Measurements from ENCODE around the gene MOG.

MOG gene

DNA sequence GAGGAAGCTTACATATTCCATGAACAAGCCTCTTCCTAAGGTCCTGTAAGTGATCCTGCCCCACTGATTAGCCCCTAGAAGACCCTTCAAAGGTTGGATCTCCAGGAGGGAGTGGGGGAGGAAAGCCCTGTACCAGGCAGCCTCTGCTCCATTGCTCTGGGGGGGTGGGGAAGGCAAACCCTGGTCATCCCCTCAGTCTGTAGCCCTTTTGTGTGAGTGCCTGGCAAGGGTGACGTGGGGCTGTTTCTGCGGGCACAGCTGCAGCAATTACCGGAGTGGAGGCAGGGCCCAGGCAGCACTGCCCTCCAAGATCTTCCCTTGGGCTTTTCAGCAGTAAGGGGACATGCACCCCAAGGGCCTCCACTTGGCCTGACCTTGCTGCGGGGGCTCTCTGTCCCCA, at the start of gene MOG:
Gene MOG, plus strand, starts transcription at position 295 of the 400 bp plus-strand sequence. CDS start 118 bp downstream, outside the sequence.
- Histone ChIP-seq H3K9ac (ENCODE audit: insufficient read length, low read depth) (no peak within 1 kb of the TSS), H3K4me3 (ENCODE audit: insufficient read length, low read depth) (no peak within 1 kb of the TSS), H3K9me3 (ENCODE audit: insufficient read depth, low read length) (no peaks in the 10 kb centered on the region), H3K27me3 (ENCODE audit: insufficient read depth, insufficient read length) (no peaks in the 10 kb centered on the region), H3K36me3 (ENCODE audit: insufficient read depth, insufficient read length, low read length) (no peaks in the 10 kb centered on the region), H3K4me1 (ENCODE audit: insufficient read depth, insufficient read length) (peaks cover 8% of the 10 kb centered on the region)
- no peak for TF ChIP-seq SUZ12 (IDR thresholded peaks at IDR 0.05; ENCODE audit: extremely low read depth, insufficient read depth, insufficient read length)
- no peak for TF ChIP-seq YY1 (IDR thresholded peaks at IDR 0.05; ENCODE audit: insufficient read depth, insufficient read length)
- TF ChIP-seq ZNF274 (IDR thresholded peaks at IDR 0.05; ENCODE audit: low read depth, low read length) = no peak
- DNase-seq (ENCODE audit: low read depth, low spot score) = no peak

DNA sequence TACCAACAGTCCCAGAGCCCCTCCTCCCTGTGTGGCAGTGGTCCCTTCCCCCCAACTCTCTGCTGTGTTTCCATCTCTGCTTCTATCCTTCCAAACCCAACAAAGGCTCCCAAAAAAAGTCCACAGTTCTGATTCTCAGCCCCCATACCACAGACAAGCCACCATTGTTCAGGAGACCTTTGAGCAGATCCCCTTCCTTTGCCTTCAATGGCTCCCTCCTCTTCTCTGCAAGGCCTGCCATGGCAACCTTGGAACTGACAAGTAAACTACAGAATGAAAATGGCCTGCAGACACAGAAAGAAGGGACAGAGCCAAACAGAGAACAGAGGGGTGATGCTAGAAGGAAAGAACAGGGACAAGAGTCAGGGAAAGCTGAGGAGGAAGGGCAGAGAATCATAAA, 48.8 kb upstream of the MOG start:
- Histone ChIP-seq H3K4me3 (ENCODE audit: insufficient read length, low read depth) (no peak overlapping the region), H3K36me3 (ENCODE audit: insufficient read depth, insufficient read length, low read length) (peaks cover 98% of the 10 kb centered on the region), H3K9me3 (ENCODE audit: insufficient read depth, low read length) (no peaks in the 10 kb centered on the region), H3K27me3 (ENCODE audit: insufficient read depth, insufficient read length) (no peaks in the 10 kb centered on the region), H3K9ac (ENCODE audit: insufficient read length, low read depth) (no peak overlapping the region), H3K4me1 (ENCODE audit: insufficient read depth, insufficient read length) (no peaks in the 10 kb centered on the region)
- TF ChIP-seq ZNF274 (IDR thresholded peaks at IDR 0.05; ENCODE audit: low read depth, low read length) = no peak
- no peak for TF ChIP-seq YY1 (IDR thresholded peaks at IDR 0.05; ENCODE audit: insufficient read depth, insufficient read length)
- no peak for TF ChIP-seq SUZ12 (IDR thresholded peaks at IDR 0.05; ENCODE audit: extremely low read depth, insufficient read depth, insufficient read length)
- no peak for DNase-seq (ENCODE audit: low read depth, low spot score)

DNA sequence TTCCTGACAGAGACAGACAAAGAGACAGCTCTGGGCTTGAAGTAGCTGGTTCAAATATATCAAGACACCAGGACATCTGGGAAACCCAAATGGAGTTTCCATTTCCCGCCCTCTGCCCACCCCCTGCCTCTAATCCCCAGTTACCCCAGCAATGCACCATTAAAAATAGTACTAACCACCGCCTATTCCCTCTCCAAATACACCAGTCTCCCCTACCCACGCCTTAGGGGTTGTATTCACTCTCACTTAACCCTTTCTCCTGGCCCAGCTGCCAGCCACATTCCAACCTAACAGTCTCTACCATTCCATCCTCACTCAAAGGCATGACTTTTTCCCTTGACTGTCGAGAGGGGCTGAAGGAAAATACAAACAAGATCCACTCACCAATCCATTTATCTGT, 46.4 kb upstream of the MOG start:
- Histone ChIP-seq H3K27me3 (ENCODE audit: insufficient read depth, insufficient read length) (no peaks in the 10 kb centered on the region), H3K4me3 (ENCODE audit: insufficient read length, low read depth) (no peak overlapping the region), H3K36me3 (ENCODE audit: insufficient read depth, insufficient read length, low read length) (peaks cover 98% of the 10 kb centered on the region), H3K9ac (ENCODE audit: insufficient read length, low read depth) (no peak overlapping the region), H3K4me1 (ENCODE audit: insufficient read depth, insufficient read length) (no peaks in the 10 kb centered on the region), H3K9me3 (ENCODE audit: insufficient read depth, low read length) (no peaks in the 10 kb centered on the region)
- TF ChIP-seq SUZ12 (IDR thresholded peaks at IDR 0.05; ENCODE audit: extremely low read depth, insufficient read depth, insufficient read length) (no peak), YY1 (IDR thresholded peaks at IDR 0.05; ENCODE audit: insufficient read depth, insufficient read length) (no peak), ZNF274 (IDR thresholded peaks at IDR 0.05; ENCODE audit: low read depth, low read length) (no peak)
- no peak for DNase-seq (ENCODE audit: low read depth, low spot score)

DNA sequence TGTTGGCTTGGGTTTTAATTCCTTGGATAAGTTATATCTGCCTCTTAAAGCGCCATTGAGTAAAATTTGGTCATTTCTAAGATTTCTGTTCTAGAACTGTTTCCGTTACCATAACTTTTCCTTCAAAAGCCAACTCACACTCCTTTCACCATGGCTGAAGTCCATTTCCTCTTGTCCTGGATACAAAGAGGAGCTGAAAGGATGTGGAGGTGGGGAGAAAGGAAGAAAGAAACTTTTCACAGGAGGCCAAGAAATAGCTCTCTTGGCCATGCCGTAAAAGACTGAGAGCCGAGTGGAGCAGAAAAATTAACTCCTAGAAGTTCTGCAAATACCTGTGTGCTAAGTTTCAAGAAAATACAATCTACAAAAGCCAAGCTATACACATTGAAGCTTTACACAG, 45.5 kb upstream of the MOG start:
- Histone ChIP-seq H3K4me3 (ENCODE audit: insufficient read length, low read depth) (no peak overlapping the region), H3K27me3 (ENCODE audit: insufficient read depth, insufficient read length) (no peaks in the 10 kb centered on the region), H3K4me1 (ENCODE audit: insufficient read depth, insufficient read length) (no peaks in the 10 kb centered on the region), H3K9me3 (ENCODE audit: insufficient read depth, low read length) (no peaks in the 10 kb centered on the region), H3K36me3 (ENCODE audit: insufficient read depth, insufficient read length, low read length) (peaks cover 92% of the 10 kb centered on the region), H3K9ac (ENCODE audit: insufficient read length, low read depth) (no peak overlapping the region)
- TF ChIP-seq YY1 (IDR thresholded peaks at IDR 0.05; ENCODE audit: insufficient read depth, insufficient read length) (no peak), SUZ12 (IDR thresholded peaks at IDR 0.05; ENCODE audit: extremely low read depth, insufficient read depth, insufficient read length) (no peak), ZNF274 (IDR thresholded peaks at IDR 0.05; ENCODE audit: low read depth, low read length) (no peak)
- no peak for DNase-seq (ENCODE audit: low read depth, low spot score)

DNA sequence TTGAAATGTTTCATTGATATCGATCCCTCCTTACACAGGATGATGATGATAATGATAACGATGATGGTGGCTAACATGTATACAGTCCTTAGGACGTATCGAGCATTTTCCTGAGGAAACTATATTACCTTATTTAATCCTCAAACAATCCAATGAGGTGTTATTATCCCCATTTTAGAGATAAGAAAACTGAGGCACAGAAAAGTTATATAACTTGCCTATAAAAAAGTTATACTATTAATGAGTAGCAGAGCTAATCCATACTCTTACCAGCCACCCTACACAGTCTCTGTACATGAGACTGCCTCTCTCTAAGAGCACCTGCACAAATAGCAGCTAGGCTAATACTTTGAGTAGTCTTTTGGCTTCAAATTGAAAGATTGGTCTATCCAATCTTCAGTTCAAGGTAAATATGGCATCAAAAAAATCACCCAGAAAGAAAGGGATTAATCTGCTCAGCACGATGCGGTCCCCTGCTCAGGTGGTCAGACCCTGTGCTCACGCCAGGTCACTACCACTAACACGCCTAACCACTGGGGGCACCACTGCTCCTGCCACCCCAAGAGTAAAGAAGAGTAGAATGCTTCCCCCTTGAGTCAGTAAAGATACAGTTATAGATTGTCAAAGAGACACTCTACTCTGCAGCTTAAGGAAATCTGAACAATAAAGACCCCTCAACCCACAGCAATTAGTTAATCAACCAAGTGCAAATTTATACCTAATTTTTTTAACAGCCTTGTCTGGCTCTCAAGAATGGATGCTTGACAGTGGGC, 38.9 kb upstream of the MOG start:
- Histone ChIP-seq H3K9ac (ENCODE audit: insufficient read length, low read depth) (no peak overlapping the region), H3K27me3 (ENCODE audit: insufficient read depth, insufficient read length) (no peaks in the 10 kb centered on the region), H3K4me1 (ENCODE audit: insufficient read depth, insufficient read length) (peaks cover under 1% of the 10 kb centered on the region), H3K36me3 (ENCODE audit: insufficient read depth, insufficient read length, low read length) (peaks cover 87% of the 10 kb centered on the region), H3K9me3 (ENCODE audit: insufficient read depth, low read length) (no peaks in the 10 kb centered on the region), H3K4me3 (ENCODE audit: insufficient read length, low read depth) (no peak overlapping the region)
- TF ChIP-seq ZNF274 (IDR thresholded peaks at IDR 0.05; ENCODE audit: low read depth, low read length) (no peak), SUZ12 (IDR thresholded peaks at IDR 0.05; ENCODE audit: extremely low read depth, insufficient read depth, insufficient read length) (no peak), YY1 (IDR thresholded peaks at IDR 0.05; ENCODE audit: insufficient read depth, insufficient read length) (no peak)
- no peak for DNase-seq (ENCODE audit: low read depth, low spot score)

DNA sequence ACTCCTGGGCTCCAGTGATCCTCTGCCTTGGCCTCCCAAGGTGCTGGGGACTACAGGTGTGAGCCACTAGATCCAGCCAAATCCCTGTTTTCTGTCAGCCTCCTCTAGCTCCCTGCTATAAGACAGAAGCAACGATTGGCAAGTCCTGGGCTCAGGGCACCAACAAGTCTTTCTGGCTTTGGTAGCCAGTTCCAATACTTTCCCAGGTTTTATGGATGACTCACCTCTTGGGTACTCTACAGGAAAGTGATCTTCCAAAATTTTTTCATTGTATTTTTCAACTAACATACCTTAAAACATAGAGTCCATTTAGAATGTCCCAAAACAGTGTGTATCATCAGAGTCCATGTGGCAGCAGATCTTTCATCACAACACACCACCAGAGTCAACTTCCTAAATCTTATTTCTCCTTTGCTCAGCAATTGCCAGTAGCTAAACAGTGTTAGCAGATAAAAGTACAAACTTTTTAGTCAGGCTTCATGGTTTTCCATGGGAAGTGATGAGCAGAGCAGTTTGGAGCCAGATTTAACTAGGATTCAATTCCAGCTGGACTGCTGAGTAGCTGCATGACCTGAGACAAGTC, 37.2 kb upstream of the MOG start:
- H3K36me3 ChIP-seq (ENCODE audit: insufficient read depth, insufficient read length, low read length) = peaks cover 82% of the 10 kb centered on the region
- H3K9ac ChIP-seq (ENCODE audit: insufficient read length, low read depth) = no peak overlapping the region

DNA sequence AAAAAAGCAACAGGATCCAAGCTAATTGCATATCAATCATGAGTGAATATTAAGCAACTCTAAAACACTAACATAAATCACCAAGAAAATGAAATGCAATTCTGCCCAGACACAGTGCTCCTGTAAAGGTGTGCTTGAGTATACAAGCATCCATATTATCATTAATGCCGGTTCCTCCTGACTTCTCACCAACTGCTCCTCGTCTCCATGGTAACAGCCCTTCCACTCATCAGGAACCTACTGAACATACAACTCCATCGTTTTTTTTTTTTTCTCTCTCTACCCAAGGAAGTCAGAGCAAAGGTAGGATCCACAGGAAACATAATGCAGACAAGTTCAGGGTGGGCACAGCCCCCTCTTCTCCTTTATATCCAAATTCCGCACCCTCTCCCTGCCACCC, 36.3 kb upstream of the MOG start:
- H3K36me3 ChIP-seq (ENCODE audit: insufficient read depth, insufficient read length, low read length) = peaks cover 74% of the 10 kb centered on the region
- H3K27me3 ChIP-seq (ENCODE audit: insufficient read depth, insufficient read length) = no peaks in the 10 kb centered on the region
- no peak overlapping the region for H3K9ac ChIP-seq (ENCODE audit: insufficient read length, low read depth)
- peaks cover 8% of the 10 kb centered on the region for H3K4me1 ChIP-seq (ENCODE audit: insufficient read depth, insufficient read length)
- no peaks in the 10 kb centered on the region for H3K9me3 ChIP-seq (ENCODE audit: insufficient read depth, low read length)
- no peak for DNase-seq (ENCODE audit: low read depth, low spot score)
- no peak overlapping the region for H3K4me3 ChIP-seq (ENCODE audit: insufficient read length, low read depth)
- TF ChIP-seq ZNF274 (IDR thresholded peaks at IDR 0.05; ENCODE audit: low read depth, low read length) = no peak
- no peak for TF ChIP-seq SUZ12 (IDR thresholded peaks at IDR 0.05; ENCODE audit: extremely low read depth, insufficient read depth, insufficient read length)
- no peak for TF ChIP-seq YY1 (IDR thresholded peaks at IDR 0.05; ENCODE audit: insufficient read depth, insufficient read length)

More for the DNA sequence above, 37.2 kb upstream of the MOG start:
- H3K9me3 ChIP-seq (ENCODE audit: insufficient read depth, low read length) = no peaks in the 10 kb centered on the region
- H3K4me3 ChIP-seq (ENCODE audit: insufficient read length, low read depth) = no peak overlapping the region
- H3K4me1 ChIP-seq (ENCODE audit: insufficient read depth, insufficient read length) = peaks cover 8% of the 10 kb centered on the region
- DNase-seq (ENCODE audit: low read depth, low spot score) = no peak
- no peaks in the 10 kb centered on the region for H3K27me3 ChIP-seq (ENCODE audit: insufficient read depth, insufficient read length)
- TF ChIP-seq ZNF274 (IDR thresholded peaks at IDR 0.05; ENCODE audit: low read depth, low read length) (no peak), SUZ12 (IDR thresholded peaks at IDR 0.05; ENCODE audit: extremely low read depth, insufficient read depth, insufficient read length) (no peak), YY1 (IDR thresholded peaks at IDR 0.05; ENCODE audit: insufficient read depth, insufficient read length) (no peak)
